GM13977 (cell line): ENCODE measurements around the gene HTR1E.

Experiments
- DNase-seq: peaks from one replicate; pipeline ENCODE4 v3.0.0; 2012; ENCODE audit warnings: low spot score
- in situ Hi-C: fragments of 300-500 bp; cut with MboI; formaldehyde crosslinking; loops from one replicate; pipeline ENCODE4 v1.12.0; 2022; ENCODE audit warnings: low sequenced_read_pairs, low pct_unique_long_range_greater_than_20kb, mixed read lengths, inconsistent platforms; ENCODE audit not compliant: unreplicated experiment
- TF ChIP-seq, protein P1 (sequence below): IDR thresholded peaks from 2 replicates; pipeline ENCODE4 v1.5.1; 2012; ENCODE audit warnings: mild to moderate bottlenecking, control low read depth; ENCODE audit not compliant: insufficient read depth; ENCODE audit errors: extremely low read depth, missing control alignments

Gene HTR1E

DNA sequence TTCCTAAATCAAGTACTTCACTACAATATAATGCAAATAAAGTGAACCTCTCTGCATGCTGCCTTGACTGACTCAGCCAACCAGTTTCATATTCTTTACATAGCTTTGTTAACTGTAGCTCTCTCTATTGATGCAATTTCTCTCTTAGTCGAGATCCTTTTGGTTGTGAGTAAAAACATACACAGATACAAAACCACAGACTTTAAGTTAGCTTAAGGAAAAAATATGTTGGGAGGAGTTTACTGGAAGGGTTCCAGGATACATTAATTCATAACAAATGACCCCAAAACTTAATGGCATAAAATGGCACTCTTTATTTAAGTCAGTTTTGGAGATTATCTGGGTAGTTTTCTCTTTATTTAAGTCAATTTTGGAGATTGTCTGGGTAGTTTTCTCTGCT lies 15.7 kb downstream of the HTR1E start:
- in situ Hi-C loops: no loop called here
- no peak for DNase-seq

DNA sequence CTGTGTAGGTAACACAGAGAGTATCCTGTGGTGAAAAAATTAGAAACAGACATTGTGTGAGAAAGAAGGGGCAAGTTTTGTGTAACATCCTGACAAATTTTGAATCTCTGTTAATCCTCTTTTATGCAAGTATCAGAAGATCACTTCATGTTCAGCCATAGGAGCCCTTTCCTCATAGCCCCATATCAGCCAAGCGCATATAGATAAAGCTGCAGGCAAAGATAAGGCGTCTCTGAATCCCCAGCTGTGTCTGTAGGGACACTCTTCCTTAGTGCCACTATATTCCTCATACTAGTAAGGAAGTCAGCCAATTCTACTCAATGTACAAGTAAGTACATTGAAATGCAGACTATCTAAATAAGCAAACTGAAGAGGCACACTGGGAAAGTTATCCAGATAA lies 22.3 kb downstream of the HTR1E start:
- TF ChIP-seq, protein P1, sequence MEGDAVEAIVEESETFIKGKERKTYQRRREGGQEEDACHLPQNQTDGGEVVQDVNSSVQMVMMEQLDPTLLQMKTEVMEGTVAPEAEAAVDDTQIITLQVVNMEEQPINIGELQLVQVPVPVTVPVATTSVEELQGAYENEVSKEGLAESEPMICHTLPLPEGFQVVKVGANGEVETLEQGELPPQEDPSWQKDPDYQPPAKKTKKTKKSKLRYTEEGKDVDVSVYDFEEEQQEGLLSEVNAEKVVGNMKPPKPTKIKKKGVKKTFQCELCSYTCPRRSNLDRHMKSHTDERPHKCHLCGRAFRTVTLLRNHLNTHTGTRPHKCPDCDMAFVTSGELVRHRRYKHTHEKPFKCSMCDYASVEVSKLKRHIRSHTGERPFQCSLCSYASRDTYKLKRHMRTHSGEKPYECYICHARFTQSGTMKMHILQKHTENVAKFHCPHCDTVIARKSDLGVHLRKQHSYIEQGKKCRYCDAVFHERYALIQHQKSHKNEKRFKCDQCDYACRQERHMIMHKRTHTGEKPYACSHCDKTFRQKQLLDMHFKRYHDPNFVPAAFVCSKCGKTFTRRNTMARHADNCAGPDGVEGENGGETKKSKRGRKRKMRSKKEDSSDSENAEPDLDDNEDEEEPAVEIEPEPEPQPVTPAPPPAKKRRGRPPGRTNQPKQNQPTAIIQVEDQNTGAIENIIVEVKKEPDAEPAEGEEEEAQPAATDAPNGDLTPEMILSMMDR: no peak
- in situ Hi-C loops: no loop called here
- DNase-seq: no peak

More for the DNA sequence above, 15.7 kb downstream of the HTR1E start:
- TF ChIP-seq, protein P1: no peak

DNA sequence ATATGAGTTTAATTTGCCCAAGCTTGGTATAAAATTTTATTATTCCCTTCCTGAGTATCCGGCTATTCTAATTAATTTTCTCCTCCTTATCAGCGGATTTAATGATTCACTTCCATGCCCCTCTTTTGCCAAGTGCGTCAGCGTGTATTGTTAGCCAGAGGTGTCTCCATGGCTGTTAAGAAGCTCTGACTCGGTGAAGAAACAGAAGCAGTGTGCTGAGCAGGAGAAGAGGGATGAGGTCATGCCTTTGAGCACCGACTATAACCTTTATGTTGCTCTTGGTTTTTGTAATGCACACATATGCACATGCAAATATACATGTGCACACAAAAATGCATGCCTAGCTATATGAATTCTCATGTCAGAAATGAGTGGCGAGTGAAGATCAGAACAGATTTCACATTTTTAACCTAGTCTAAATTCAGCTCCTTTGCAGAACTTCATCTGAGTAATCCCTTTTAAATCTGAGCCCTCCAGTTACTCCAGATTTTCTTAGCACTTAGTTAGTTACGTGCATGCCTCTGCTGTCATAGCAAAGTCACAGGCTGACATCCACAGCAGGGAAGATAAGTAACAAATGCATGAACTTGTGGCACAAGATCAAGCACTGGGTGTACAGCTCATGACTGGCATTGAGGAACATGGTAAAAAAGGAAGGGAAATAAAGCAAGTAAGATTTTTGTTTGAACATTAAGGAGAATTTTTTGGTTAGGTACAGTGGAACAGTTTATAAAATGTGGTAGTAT lies 24.3 kb downstream of the HTR1E start:
- no peak for DNase-seq
- TF ChIP-seq, protein P1: no peak
- in situ Hi-C loops: no loop called here

DNA sequence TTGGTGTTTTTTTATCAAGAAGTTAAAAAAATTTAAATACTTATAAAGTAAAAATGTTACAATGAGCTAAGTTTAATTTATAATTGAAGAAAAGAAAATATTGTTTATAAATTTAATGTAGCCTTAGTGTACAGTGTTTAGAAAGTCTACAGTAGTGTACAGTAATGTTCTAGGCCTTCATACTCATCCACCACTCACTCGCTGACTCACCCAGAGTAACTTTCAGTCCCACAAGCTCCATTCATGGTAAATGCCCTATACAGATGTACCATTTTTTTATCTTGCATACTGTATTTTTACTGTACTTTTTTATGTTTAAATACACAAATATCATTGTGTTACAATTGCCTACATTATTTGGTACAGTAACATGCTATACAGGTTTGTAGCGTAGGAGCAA lies 26.0 kb downstream of the HTR1E start:
- TF ChIP-seq, protein P1: no peak
- in situ Hi-C loops: no loop called here
- no peak for DNase-seq

DNA sequence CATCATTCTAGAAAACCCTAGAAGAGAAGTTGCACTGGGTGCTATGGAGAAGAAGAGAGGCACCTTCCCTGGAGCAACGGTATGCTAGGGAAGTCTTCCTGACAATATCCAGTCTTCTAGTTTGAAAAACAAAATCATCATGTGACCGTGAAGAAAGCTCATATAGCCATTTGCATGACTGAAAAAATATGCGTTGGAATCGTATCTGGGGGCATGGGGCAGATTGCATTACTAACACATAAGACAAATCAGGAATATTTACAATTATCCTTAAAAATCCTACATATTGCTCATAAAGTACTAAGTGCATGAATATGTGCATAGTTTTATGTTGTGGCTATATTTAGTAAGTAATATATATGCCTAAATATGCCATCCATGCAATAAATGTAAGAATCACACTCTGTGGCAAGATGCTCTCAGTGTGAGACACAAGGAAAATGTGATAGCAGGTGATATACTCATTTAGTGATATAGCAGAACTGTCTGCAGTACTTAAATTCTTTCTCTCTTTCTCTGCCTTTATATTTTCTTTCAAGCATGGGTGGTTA lies 26.8 kb downstream of the HTR1E start:
- in situ Hi-C loops: no loop called here
- TF ChIP-seq, protein P1: no peak
- no peak for DNase-seq

DNA sequence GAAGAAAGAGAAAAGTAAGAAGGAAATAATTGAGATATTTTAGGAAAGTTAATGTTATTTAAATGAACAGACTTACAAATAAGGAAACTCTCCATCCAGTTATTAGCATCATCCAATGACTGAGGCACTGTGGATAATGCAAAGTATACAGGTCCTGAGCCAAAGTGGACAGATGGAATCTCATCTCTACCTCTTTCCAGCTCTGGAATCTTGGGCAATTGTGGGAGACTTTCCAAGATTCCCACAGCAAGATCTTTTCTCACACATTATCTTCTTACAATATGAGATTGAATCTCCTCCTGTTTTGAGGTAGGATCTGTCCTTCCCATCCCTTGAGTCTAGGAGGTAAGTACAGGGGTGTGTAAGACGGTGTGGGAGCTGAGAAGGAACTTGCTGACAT lies 28.9 kb downstream of the HTR1E start:
- in situ Hi-C loops: no loop called here

More for the DNA sequence above, 28.9 kb downstream of the HTR1E start:
- TF ChIP-seq, protein P1: no peak
- DNase-seq: no peak
